Breast epithelium (tissue), 4 donors: Measurements from ENCODE around the gene HGFAC. TPM values are rescaled to one million over a fixed set of nuclear protein-coding genes. Genes with fewer than 3 reads are reported as not detected.

Experiments
- DNase-seq, 2 donors: peaks; one replicate each; pipeline ENCODE4 v3.0.0-alpha.2; 2019; ENCODE audit warnings: low spot score in 2 of 2
- H3K27ac ChIP-seq, 2 donors: fragments of 200-600 bp; sonication (generic) in 1 of 2; one replicate each; pipeline ENCODE4 v1.5.1; 2016 to 2019; ENCODE audit warnings: mild to moderate bottlenecking in 1 of 2
- H3K27me3 ChIP-seq, 2 donors: fragments of 200-600 bp; sonication (generic) in 1 of 2; one replicate each; pipeline versions ENCODE4 v1.5.1 to v1.6.0; 2017 to 2019; ENCODE audit warnings: control low read depth in 1 of 2, mild to moderate bottlenecking in 1 of 2
- H3K36me3 ChIP-seq: fragments of 200-600 bp; one replicate; pipeline ENCODE4 v1.5.1; 2019
- H3K4me1 ChIP-seq, 2 donors: fragments of 200-600 bp; sonication (generic); one replicate each; pipeline ENCODE4 v1.5.1; 2016 to 2019; ENCODE audit warnings: control low read depth in 1 of 2
- H3K4me3 ChIP-seq, 3 donors: fragments of 200-600 bp; sonication (generic); 1 replicate in 2 of 3; 2 replicates in 1 of 3; pipeline ENCODE4 v1.5.1; 2016 to 2019; ENCODE audit warnings: mild to moderate bottlenecking in 3 of 3, moderate library complexity in 2 of 3
- H3K9me3 ChIP-seq, 2 donors: fragments of 200-600 bp; sonication (generic) in 1 of 2; one replicate each; pipeline ENCODE4 v1.5.1; 2016 to 2019; ENCODE audit warnings: control low read depth in 1 of 2
- POLR2A ChIP-seq: fragments of 450-650 bp; IDR thresholded peaks from one replicate; pipeline ENCODE4 v1.6.1; 2016; ENCODE audit warnings: antibody characterized with exemption, mild to moderate bottlenecking, moderate library complexity
- POLR2AphosphoS5 ChIP-seq, 3 donors: sonication (generic); formaldehyde crosslinking; IDR thresholded peaks; one replicate each; pipeline ENCODE4 v1.6.1; 2017; ENCODE audit warnings: antibody characterized with exemption in 3 of 3
- intact Hi-C: fragments of 100-400 bp; cut with DNase I; formaldehyde crosslinking; loops from one replicate; pipeline ENCODE4 v1.15.1; 2023; ENCODE audit warnings: low total_unique reads
- total RNA-seq, 3 donors: library from RNA; depleted of rRNA; stranded (reverse); fragments of >200 nt; gene quantifications; one replicate each; pipeline ENCODE4 v1.1.0, GENCODE V29; 2016
- TF ChIP-seq, protein P1 (sequence below), 3 donors: fragments of 450-650 bp; IDR thresholded peaks; one replicate each; pipeline ENCODE4 v1.5.1; 2016 to 2017; ENCODE audit warnings: antibody characterized with exemption in 3 of 3, mild to moderate bottlenecking in 3 of 3, moderate library complexity in 3 of 3

Gene HGFAC
- total RNA-seq, 3 donors from 2014 or later = 0.59 to 1.3 TPM; not detected in 1

DNA sequence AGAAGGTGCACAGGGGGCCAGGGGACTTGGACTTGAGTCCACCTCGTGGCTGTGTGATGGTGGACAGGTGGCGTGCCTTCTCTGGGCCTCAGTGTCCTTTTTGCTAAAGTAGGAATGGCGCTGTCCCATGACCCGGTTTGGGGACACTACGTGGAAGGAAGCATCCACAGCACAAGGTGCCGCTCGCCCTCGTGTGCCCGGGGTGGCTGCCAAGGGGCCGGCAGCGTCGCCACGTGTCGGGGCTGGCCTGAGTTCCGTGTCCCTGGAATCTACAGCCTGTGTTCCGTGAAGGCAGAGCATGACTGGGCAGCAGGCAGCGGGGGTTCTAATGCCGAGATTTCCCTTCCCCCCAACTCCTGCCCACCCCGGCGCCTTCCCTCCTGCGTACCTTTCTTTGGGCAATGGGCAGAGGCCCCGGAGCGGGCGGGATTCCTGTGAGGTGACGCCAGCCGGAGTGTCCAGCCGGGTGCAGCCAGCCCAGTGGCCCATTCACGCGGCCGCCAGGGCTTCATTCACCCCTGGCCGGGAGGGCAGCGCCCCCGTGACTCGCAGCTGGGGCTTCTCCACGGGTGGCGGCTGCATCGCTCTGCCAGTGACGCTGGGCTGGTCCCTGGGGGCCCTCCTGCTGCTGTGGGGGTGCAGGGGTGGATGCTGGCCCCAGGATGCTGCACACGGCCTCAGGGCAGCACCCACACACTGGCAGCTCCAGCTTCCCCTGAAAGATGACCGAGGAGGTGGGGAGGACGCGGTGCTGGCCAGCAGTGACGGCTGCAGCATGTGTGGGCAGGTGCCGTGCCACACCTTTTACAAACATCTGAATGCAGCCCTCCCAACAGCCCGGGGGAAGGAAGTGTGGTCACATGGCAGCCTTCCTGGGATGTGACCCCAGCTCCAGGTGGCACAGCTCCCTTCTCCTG, 42.5 kb downstream of the HGFAC start:
- peaks cover 6 to 13% of the 10 kb centered on the region in 2 donors for H3K4me1 ChIP-seq
- no peaks in the 10 kb centered on the region for H3K9me3 ChIP-seq
- H3K36me3 ChIP-seq = no peaks in the 10 kb centered on the region
- peak; percentile 67 to 88 for DNase-seq
- no peak for TF ChIP-seq POLR2A
- TF ChIP-seq, protein P1, sequence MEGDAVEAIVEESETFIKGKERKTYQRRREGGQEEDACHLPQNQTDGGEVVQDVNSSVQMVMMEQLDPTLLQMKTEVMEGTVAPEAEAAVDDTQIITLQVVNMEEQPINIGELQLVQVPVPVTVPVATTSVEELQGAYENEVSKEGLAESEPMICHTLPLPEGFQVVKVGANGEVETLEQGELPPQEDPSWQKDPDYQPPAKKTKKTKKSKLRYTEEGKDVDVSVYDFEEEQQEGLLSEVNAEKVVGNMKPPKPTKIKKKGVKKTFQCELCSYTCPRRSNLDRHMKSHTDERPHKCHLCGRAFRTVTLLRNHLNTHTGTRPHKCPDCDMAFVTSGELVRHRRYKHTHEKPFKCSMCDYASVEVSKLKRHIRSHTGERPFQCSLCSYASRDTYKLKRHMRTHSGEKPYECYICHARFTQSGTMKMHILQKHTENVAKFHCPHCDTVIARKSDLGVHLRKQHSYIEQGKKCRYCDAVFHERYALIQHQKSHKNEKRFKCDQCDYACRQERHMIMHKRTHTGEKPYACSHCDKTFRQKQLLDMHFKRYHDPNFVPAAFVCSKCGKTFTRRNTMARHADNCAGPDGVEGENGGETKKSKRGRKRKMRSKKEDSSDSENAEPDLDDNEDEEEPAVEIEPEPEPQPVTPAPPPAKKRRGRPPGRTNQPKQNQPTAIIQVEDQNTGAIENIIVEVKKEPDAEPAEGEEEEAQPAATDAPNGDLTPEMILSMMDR (IDR thresholded peaks at IDR 0.05) = no peak
- TF ChIP-seq POLR2AphosphoS5 (IDR thresholded peaks at IDR 0.05) = peak in 1 of 3 donors; percentile 42
- H3K27ac ChIP-seq = peak overlapping the region; percentile 48 to 62
- H3K27me3 ChIP-seq = peaks cover 0 to 37% of the 10 kb centered on the region in 2 donors
- intact Hi-C loops = no loop called here
- peak overlapping the region in 2 of 3 donors; percentile 30 to 46 for H3K4me3 ChIP-seq

GRCh38 chr4:3485011-3485791, 43.4 kb downstream of the HGFAC start:
- H3K9me3 ChIP-seq = no peaks in the 10 kb centered on the region
- intact Hi-C loops = no loop called here
- H3K4me3 ChIP-seq = peak overlapping the region in 2 of 3 donors; percentile 30 to 46
- TF ChIP-seq POLR2A (no peak), POLR2AphosphoS5 (IDR thresholded peaks at IDR 0.05) (no peak)
- TF ChIP-seq, protein P1 (IDR thresholded peaks at IDR 0.05) = no peak
- H3K27ac ChIP-seq = peak overlapping the region; percentile 38 to 48
- no peak for DNase-seq
- H3K27me3 ChIP-seq = peaks cover 0 to 37% of the 10 kb centered on the region in 2 donors
- no peaks in the 10 kb centered on the region for H3K36me3 ChIP-seq
- H3K4me1 ChIP-seq = peaks cover 6 to 13% of the 10 kb centered on the region in 2 donors

DNA sequence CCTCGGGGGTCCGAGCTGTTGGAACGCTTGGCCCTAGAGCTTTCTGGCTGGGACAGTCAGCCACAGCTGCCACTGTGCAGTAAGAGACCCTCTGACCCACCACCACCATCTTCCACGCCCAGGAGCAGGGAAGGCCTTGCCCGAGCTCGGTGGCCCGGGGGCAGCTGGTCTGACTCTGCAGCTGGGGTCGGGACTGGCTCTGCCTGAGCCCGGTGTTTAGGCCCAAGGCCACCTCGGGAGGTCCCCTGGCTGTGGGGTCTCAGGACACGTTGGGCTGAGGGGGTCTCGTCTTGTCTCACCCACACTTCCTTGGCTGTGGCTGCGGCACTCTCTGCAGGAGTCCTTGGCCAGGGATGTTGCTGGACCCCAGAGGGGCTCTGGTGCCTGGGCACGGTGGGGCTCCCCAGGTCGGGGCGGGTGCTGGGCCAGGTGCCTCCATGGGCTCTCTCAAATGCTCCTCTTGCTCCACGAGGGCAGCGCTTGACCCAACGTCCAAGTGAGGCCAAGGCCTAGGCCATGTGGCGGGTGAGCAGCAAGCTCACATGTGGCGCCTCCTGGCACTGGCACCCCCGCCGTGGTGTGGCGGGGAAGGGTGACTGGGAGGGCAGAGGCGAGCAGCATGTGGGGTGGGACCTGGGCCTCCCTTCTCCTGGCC, 44.2 kb downstream of the HGFAC start:
- no peak for DNase-seq
- intact Hi-C loops = no loop called here
- H3K27ac ChIP-seq = no peak overlapping the region
- no peaks in the 10 kb centered on the region for H3K36me3 ChIP-seq
- H3K4me1 ChIP-seq = peaks cover 6 to 13% of the 10 kb centered on the region in 2 donors
- peaks cover 0 to 37% of the 10 kb centered on the region in 2 donors for H3K27me3 ChIP-seq
- H3K4me3 ChIP-seq = peak overlapping the region in 1 of 3 donors; percentile 46
- TF ChIP-seq, protein P1 (IDR thresholded peaks at IDR 0.05) = no peak
- TF ChIP-seq POLR2A = no peak
- no peak for TF ChIP-seq POLR2AphosphoS5 (IDR thresholded peaks at IDR 0.05)
- H3K9me3 ChIP-seq = no peaks in the 10 kb centered on the region

DNA sequence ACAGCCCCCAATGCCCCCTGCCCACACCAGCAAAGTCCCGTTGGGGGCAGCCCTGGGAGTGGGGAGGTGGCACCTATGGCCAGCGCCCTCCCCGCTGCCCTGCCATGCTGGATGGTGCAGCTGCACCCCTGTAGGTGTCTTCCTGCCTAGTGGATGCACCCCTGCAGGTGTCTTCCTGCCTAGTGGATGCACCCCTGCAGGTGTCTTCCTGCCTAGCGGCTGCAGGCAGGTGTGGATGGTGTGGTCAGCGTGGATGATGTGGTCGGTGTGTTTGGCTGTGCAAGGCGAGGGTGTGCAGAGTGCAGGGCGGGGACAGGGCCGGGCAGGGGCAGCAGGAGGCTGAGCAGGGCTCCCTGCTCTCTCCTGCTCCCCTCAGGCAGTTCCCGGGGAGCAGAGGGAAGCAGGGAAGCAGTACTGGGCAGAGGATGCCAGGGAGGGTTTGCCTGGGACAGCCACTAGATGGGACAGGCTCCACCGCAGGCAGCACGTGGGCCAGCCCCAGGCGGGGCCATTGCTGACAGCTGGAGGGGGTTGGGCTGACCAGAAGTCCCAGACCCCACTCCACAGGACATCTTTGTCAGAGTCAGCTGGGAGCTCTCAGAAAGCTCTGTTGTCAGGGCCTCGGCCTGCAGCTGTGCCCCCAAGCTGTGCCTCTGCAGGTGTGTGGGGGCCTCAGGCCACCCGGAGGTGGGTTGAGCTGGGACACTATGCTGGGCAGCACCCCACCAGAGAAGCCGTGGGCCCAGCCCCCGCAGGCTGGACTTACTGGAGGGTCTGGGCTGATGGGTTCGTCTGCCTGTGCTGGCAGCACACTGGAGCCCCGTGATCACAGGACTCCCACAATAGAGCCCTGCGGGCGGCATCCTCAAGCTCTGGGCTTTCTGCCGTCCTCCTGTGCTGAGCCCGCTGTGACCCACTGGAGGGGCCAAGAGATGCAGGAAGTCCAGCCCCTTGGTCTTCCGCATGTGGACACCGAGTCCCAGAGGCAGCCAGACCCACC, 45.1 kb downstream of the HGFAC start:
- TF ChIP-seq, protein P1 (IDR thresholded peaks at IDR 0.05) = no peak
- TF ChIP-seq POLR2A (no peak), POLR2AphosphoS5 (IDR thresholded peaks at IDR 0.05) (no peak)
- H3K4me3 ChIP-seq = no peak overlapping the region
- DNase-seq = no peak
- peaks cover 6 to 13% of the 10 kb centered on the region in 2 donors for H3K4me1 ChIP-seq
- no peaks in the 10 kb centered on the region for H3K36me3 ChIP-seq
- intact Hi-C loops = no loop called here
- H3K9me3 ChIP-seq = no peaks in the 10 kb centered on the region
- no peak overlapping the region for H3K27ac ChIP-seq
- H3K27me3 ChIP-seq = peaks cover 0 to 42% of the 10 kb centered on the region in 2 donors
